Measurements from ENCODE around the gene CES4A. TPM values are rescaled to one million over a fixed set of nuclear protein-coding genes. Genes with fewer than 3 reads are reported as not detected.

The CES4A gene
- 0.31 TPM for polyA plus RNA-seq (2013, experiment 1 of 2)
- polyA plus RNA-seq (2013, experiment 2 of 2): 0.25 TPM

DNA sequence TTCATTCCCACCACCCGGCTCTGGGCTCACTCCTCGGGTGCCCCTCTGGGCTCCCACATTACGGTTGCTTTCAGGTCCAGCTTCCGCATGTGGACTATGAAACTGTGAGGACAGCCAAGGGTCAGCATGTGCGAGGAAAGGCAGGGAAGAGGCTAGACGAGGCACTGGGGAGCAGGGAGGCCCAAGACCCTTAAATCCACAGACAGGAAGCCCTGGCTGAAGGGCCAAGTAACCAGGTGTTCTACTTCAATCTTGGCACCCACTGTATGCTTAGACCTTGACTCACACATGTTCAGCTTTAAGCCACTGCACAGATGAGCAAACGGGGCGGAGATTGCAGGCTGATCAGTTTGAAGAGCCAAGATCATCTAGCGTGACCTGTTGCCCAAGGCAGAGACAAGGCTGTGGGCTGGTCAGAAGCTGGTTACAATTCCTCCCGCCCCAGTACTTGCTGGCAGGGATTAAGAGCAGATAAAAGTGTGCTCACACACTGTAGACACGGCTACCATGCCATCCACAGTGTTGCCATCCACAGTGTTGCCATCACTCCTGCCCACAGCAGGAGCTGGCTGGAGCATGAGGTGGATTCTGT is at the start of gene CES4A:
Gene CES4A, plus strand, starts transcription at position 393 of the 592 bp plus-strand sequence. Its CDS starts 184 bp downstream, at position 577.
- Histone ChIP-seq H3K18ac (ENCODE audit: low read length) (no peak within 1 kb of the TSS), H3K79me1 (ENCODE audit: low read length) (no peaks in the 10 kb centered on the region), H3K4ac (ENCODE audit: low read depth, low read length) (no peak within 1 kb of the TSS), H2BK15ac (replicated peaks; ENCODE audit: low read depth) (no peak within 1 kb of the TSS), H3K79me2 (ENCODE audit: control insufficient read depth, insufficient read depth, low read length) (no peaks in the 10 kb centered on the region), H2BK120ac (ENCODE audit: low read depth, low read length) (no peak within 1 kb of the TSS), H2BK5ac (ENCODE audit: low read length) (no peak within 1 kb of the TSS), H4K5ac (ENCODE audit: low read length) (no peak within 1 kb of the TSS), H3K27ac (ENCODE audit: low read depth, low read length) (no peak within 1 kb of the TSS), H3K36me3 (ENCODE audit: control insufficient read depth, insufficient read depth, low read length) (no peaks in the 10 kb centered on the region), H3K4me3 (ENCODE audit: low read length) (no peak within 1 kb of the TSS), H3K27me3 (ENCODE audit: insufficient read depth, low read length, poor library complexity) (no peaks in the 10 kb centered on the region), H3K9ac (ENCODE audit: low read length) (no peak within 1 kb of the TSS), H4K8ac (ENCODE audit: low read depth, low read length) (no peak within 1 kb of the TSS), H3K23ac (ENCODE audit: low read length) (peak within 1 kb of the TSS; percentile 50), H3K4me1 (ENCODE audit: control insufficient read depth, low read depth, low read length) (no peaks in the 10 kb centered on the region), H2AK5ac (ENCODE audit: low read length) (no peak within 1 kb of the TSS), H3K56ac (ENCODE audit: low read length) (no peak within 1 kb of the TSS), H3K4me2 (ENCODE audit: low read length) (no peak within 1 kb of the TSS)
- DNase-seq: no peak
- no CpG with 5 or more reads among the region's 11 CpGs for WGBS (ENCODE audit: extremely low coverage, insufficient coverage, low lambda C conversion rate)

DNA sequence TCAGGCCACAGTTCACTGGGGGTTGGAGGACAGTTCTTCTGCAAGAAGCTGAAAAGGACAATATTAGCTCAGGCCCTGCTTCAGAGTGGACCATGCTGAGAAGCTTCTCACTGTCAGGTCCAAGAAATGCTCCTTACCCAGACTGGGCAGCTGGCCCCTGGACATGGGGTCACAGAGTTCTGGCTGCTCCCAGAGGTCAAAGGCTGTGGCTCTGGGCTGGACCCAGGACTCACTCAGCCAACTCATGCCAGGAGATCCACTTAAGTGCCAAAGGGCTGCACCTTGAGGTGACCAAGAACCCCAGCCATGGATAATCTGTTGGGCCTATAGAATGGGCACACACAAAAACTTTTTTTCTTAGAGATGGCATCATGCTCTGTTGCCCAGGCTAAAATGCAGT is 49.0 kb upstream of the CES4A start:
- no peak overlapping the region for H3K18ac ChIP-seq (ENCODE audit: low read length)
- H3K79me1 ChIP-seq (ENCODE audit: low read length): no peaks in the 10 kb centered on the region
- no peak overlapping the region for H3K27ac ChIP-seq (ENCODE audit: low read depth, low read length)
- H2BK120ac ChIP-seq (ENCODE audit: low read depth, low read length): no peak overlapping the region
- H3K79me2 ChIP-seq (ENCODE audit: control insufficient read depth, insufficient read depth, low read length): no peaks in the 10 kb centered on the region
- no peak overlapping the region for H4K5ac ChIP-seq (ENCODE audit: low read length)
- no peak overlapping the region for H2AK5ac ChIP-seq (ENCODE audit: low read length)
- no peak overlapping the region for H2BK15ac ChIP-seq (replicated peaks; ENCODE audit: low read depth)
- no peak overlapping the region for H3K4me3 ChIP-seq (ENCODE audit: low read length)
- H3K4me2 ChIP-seq (ENCODE audit: low read length): no peak overlapping the region
- H3K36me3 ChIP-seq (ENCODE audit: control insufficient read depth, insufficient read depth, low read length): peaks cover 2% of the 10 kb centered on the region
- no peak overlapping the region for H4K8ac ChIP-seq (ENCODE audit: low read depth, low read length)
- H3K56ac ChIP-seq (ENCODE audit: low read length): no peak overlapping the region
- H3K4ac ChIP-seq (ENCODE audit: low read depth, low read length): no peak overlapping the region
- no peak overlapping the region for H3K23ac ChIP-seq (ENCODE audit: low read length)
- H3K9ac ChIP-seq (ENCODE audit: low read length): no peak overlapping the region
- H3K4me1 ChIP-seq (ENCODE audit: control insufficient read depth, low read depth, low read length): no peaks in the 10 kb centered on the region
- no peaks in the 10 kb centered on the region for H3K27me3 ChIP-seq (ENCODE audit: insufficient read depth, low read length, poor library complexity)
- no peak for DNase-seq
- no peak overlapping the region for H2BK5ac ChIP-seq (ENCODE audit: low read length)

DNA sequence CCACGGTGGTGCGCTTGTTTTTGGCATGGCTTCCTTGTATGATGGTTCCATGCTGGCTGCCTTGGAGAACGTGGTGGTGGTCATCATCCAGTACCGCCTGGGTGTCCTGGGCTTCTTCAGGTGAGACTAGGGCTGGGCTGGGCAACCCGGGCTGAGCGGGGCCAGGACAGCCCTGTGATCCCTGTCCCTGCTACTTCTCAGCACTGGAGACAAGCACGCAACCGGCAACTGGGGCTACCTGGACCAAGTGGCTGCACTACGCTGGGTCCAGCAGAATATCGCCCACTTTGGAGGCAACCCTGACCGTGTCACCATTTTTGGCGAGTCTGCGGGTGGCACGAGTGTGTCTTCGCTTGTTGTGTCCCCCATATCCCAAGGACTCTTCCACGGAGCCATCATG is 48.2 kb upstream of the CES4A start:
- no peaks in the 10 kb centered on the region for H3K79me1 ChIP-seq (ENCODE audit: low read length)
- H2BK5ac ChIP-seq (ENCODE audit: low read length): no peak overlapping the region
- no peak overlapping the region for H3K4ac ChIP-seq (ENCODE audit: low read depth, low read length)
- no CpG with 5 or more reads among the region's 16 CpGs for WGBS (ENCODE audit: extremely low coverage, insufficient coverage, low lambda C conversion rate)
- no peak overlapping the region for H3K4me3 ChIP-seq (ENCODE audit: low read length)
- DNase-seq: no peak
- no peak overlapping the region for H3K23ac ChIP-seq (ENCODE audit: low read length)
- no peak overlapping the region for H3K4me2 ChIP-seq (ENCODE audit: low read length)
- peaks cover 2% of the 10 kb centered on the region for H3K36me3 ChIP-seq (ENCODE audit: control insufficient read depth, insufficient read depth, low read length)
- no peak overlapping the region for H3K56ac ChIP-seq (ENCODE audit: low read length)
- no peak overlapping the region for H2BK120ac ChIP-seq (ENCODE audit: low read depth, low read length)
- no peaks in the 10 kb centered on the region for H3K4me1 ChIP-seq (ENCODE audit: control insufficient read depth, low read depth, low read length)
- no peaks in the 10 kb centered on the region for H3K79me2 ChIP-seq (ENCODE audit: control insufficient read depth, insufficient read depth, low read length)
- no peaks in the 10 kb centered on the region for H3K27me3 ChIP-seq (ENCODE audit: insufficient read depth, low read length, poor library complexity)
- no peak overlapping the region for H4K5ac ChIP-seq (ENCODE audit: low read length)
- H3K27ac ChIP-seq (ENCODE audit: low read depth, low read length): no peak overlapping the region
- no peak overlapping the region for H3K9ac ChIP-seq (ENCODE audit: low read length)
- no peak overlapping the region for H4K8ac ChIP-seq (ENCODE audit: low read depth, low read length)
- no peak overlapping the region for H3K18ac ChIP-seq (ENCODE audit: low read length)
- H2AK5ac ChIP-seq (ENCODE audit: low read length): no peak overlapping the region
- H2BK15ac ChIP-seq (replicated peaks; ENCODE audit: low read depth): no peak overlapping the region

DNA sequence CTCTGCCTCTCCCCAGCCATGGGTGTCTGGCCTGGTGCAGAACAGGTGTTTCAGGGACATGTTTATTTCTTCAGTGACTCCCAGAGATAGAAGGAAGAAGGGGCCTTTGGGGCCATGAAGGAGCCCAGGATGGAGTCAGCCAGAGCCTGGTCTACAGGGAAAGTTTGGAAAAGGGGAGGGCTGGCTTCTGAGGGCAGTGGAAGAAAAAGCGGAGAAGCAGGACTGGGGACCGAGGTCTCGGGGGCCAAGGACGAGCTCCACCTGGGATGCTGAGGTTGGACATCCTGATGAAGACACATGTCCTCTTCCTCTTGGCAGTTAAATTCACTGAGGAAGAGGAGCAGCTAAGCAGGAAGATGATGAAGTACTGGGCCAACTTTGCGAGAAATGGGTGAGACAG is 45.4 kb upstream of the CES4A start:
- Histone ChIP-seq H3K9ac (ENCODE audit: low read length) (no peak overlapping the region), H3K4me1 (ENCODE audit: control insufficient read depth, low read depth, low read length) (no peaks in the 10 kb centered on the region), H3K23ac (ENCODE audit: low read length) (no peak overlapping the region), H2AK5ac (ENCODE audit: low read length) (no peak overlapping the region), H4K5ac (ENCODE audit: low read length) (no peak overlapping the region), H3K4ac (ENCODE audit: low read depth, low read length) (no peak overlapping the region), H2BK120ac (ENCODE audit: low read depth, low read length) (no peak overlapping the region), H3K27me3 (ENCODE audit: insufficient read depth, low read length, poor library complexity) (peaks cover under 1% of the 10 kb centered on the region), H2BK5ac (ENCODE audit: low read length) (no peak overlapping the region), H3K4me3 (ENCODE audit: low read length) (no peak overlapping the region), H4K8ac (ENCODE audit: low read depth, low read length) (no peak overlapping the region), H3K18ac (ENCODE audit: low read length) (no peak overlapping the region), H3K79me2 (ENCODE audit: control insufficient read depth, insufficient read depth, low read length) (no peaks in the 10 kb centered on the region), H3K36me3 (ENCODE audit: control insufficient read depth, insufficient read depth, low read length) (peaks cover 2% of the 10 kb centered on the region), H3K79me1 (ENCODE audit: low read length) (no peaks in the 10 kb centered on the region), H2BK15ac (replicated peaks; ENCODE audit: low read depth) (no peak overlapping the region), H3K27ac (ENCODE audit: low read depth, low read length) (no peak overlapping the region), H3K4me2 (ENCODE audit: low read length) (no peak overlapping the region), H3K56ac (ENCODE audit: low read length) (no peak overlapping the region)
- DNase-seq: no peak
- no CpG with 5 or more reads among the region's 5 CpGs for WGBS (ENCODE audit: extremely low coverage, insufficient coverage, low lambda C conversion rate)

DNA sequence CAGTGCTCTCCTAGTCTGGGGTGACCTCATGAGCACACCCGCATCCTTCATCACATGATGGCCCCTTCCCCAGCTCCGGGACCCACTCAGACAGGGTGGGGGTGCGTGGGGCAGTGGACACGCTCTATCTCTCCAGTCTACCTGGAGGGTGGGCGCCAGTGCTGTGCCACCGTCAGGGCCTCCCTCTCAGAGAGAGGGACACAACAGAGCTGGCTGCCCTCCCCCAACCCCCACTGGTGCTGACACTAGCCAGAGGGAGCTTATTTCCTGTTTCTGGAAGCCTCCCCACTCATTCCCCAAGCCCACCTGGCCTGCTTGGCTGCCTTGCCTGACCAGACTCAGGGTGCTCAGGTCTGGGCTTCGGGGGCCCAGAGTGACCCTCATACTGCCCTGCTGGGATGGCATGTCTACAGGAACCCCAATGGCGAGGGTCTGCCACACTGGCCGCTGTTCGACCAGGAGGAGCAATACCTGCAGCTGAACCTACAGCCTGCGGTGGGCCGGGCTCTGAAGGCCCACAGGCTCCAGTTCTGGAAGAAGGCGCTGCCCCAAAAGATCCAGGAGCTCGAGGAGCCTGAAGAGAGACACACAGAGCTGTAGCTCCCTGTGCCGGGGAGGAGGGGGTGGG is 44.8 kb upstream of the CES4A start:
- no peak for DNase-seq
- Histone ChIP-seq H3K36me3 (ENCODE audit: control insufficient read depth, insufficient read depth, low read length) (peaks cover 2% of the 10 kb centered on the region), H3K79me1 (ENCODE audit: low read length) (no peaks in the 10 kb centered on the region), H3K4me1 (ENCODE audit: control insufficient read depth, low read depth, low read length) (no peaks in the 10 kb centered on the region), H4K8ac (ENCODE audit: low read depth, low read length) (no peak overlapping the region), H3K56ac (ENCODE audit: low read length) (no peak overlapping the region), H3K9ac (ENCODE audit: low read length) (no peak overlapping the region), H3K27ac (ENCODE audit: low read depth, low read length) (no peak overlapping the region), H4K5ac (ENCODE audit: low read length) (no peak overlapping the region), H3K79me2 (ENCODE audit: control insufficient read depth, insufficient read depth, low read length) (no peaks in the 10 kb centered on the region), H3K23ac (ENCODE audit: low read length) (no peak overlapping the region), H3K4me3 (ENCODE audit: low read length) (no peak overlapping the region), H2BK15ac (replicated peaks; ENCODE audit: low read depth) (no peak overlapping the region), H2AK5ac (ENCODE audit: low read length) (no peak overlapping the region), H3K4me2 (ENCODE audit: low read length) (no peak overlapping the region), H3K4ac (ENCODE audit: low read depth, low read length) (no peak overlapping the region), H2BK120ac (ENCODE audit: low read depth, low read length) (no peak overlapping the region), H2BK5ac (ENCODE audit: low read length) (no peak overlapping the region), H3K18ac (ENCODE audit: low read length) (no peak overlapping the region), H3K27me3 (ENCODE audit: insufficient read depth, low read length, poor library complexity) (peaks cover 3% of the 10 kb centered on the region)
- no CpG with 5 or more reads among the region's 15 CpGs for WGBS (ENCODE audit: extremely low coverage, insufficient coverage, low lambda C conversion rate)

DNA sequence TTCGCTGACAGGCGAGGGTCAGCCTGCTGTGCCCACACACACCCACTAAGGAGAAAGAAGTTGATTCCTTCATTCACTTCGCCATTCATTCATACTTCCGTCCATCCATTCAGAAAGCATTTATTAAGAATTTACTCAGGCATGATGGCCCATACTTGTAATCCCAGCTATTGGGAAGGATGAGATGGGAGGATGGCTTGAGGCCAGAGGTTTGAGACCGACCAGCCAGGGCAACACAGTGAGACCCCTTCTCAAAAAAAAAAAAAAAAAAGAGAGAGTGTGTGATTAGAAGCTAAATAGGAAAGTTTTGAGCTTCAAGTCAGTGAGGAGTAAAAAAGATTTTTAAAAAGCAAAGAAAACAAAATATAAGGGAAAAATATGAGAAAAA is 44.3 kb upstream of the CES4A start:
- no peak overlapping the region for H4K5ac ChIP-seq (ENCODE audit: low read length)
- H2BK15ac ChIP-seq (replicated peaks; ENCODE audit: low read depth): no peak overlapping the region
- H3K4me3 ChIP-seq (ENCODE audit: low read length): no peak overlapping the region
- no peak overlapping the region for H3K4me2 ChIP-seq (ENCODE audit: low read length)
- no peak overlapping the region for H3K9ac ChIP-seq (ENCODE audit: low read length)
- no peak for DNase-seq
- no peak overlapping the region for H2BK5ac ChIP-seq (ENCODE audit: low read length)
- H3K27ac ChIP-seq (ENCODE audit: low read depth, low read length): no peak overlapping the region
- no peak overlapping the region for H3K18ac ChIP-seq (ENCODE audit: low read length)
- peaks cover 6% of the 10 kb centered on the region for H3K27me3 ChIP-seq (ENCODE audit: insufficient read depth, low read length, poor library complexity)
- H3K23ac ChIP-seq (ENCODE audit: low read length): no peak overlapping the region
- H3K4ac ChIP-seq (ENCODE audit: low read depth, low read length): no peak overlapping the region
- H3K56ac ChIP-seq (ENCODE audit: low read length): no peak overlapping the region
- no peaks in the 10 kb centered on the region for H3K79me2 ChIP-seq (ENCODE audit: control insufficient read depth, insufficient read depth, low read length)
- WGBS (ENCODE audit: extremely low coverage, insufficient coverage, low lambda C conversion rate): no CpG with 5 or more reads among the region's 5 CpGs
- no peaks in the 10 kb centered on the region for H3K79me1 ChIP-seq (ENCODE audit: low read length)
- H3K4me1 ChIP-seq (ENCODE audit: control insufficient read depth, low read depth, low read length): no peaks in the 10 kb centered on the region
- H4K8ac ChIP-seq (ENCODE audit: low read depth, low read length): no peak overlapping the region
- no peak overlapping the region for H2AK5ac ChIP-seq (ENCODE audit: low read length)
- no peak overlapping the region for H2BK120ac ChIP-seq (ENCODE audit: low read depth, low read length)
- H3K36me3 ChIP-seq (ENCODE audit: control insufficient read depth, insufficient read depth, low read length): peaks cover 2% of the 10 kb centered on the region
